Adrenal gland (tissue), 12 donors: ENCODE measurements around the gene ZBP1. TPM values are rescaled to one million over a fixed set of nuclear protein-coding genes. Genes with fewer than 3 reads are reported as not detected.

Experiments used
- DNase-seq, 7 donors: peaks; one replicate each; pipeline ENCODE4 v3.0.0-alpha.2; 2019 to 2020
- H3K27ac ChIP-seq, 5 donors: fragments of 200-600 bp; sonication (generic) in 4 of 5; 1 replicate in 3 of 5; 2 replicates in 2 of 5; pipeline versions ENCODE4 v1.5.1 to v1.8.0; 2016 to 2020; ENCODE audit warnings: mild to moderate bottlenecking in 1 of 5
- H3K27me3 ChIP-seq: fragments of 200-600 bp; 2 replicates; pipeline ENCODE4 v1.8.0; 2021
- H3K36me3 ChIP-seq, 2 donors: fragments of 200-600 bp; replicated peaks in 1 of 2; 1 replicate in 1 of 2; 2 replicates in 1 of 2; pipeline versions ENCODE4 v1.5.1 to v1.8.0; 2018 to 2022
- H3K4me1 ChIP-seq, 2 donors: fragments of 200-600 bp; replicated peaks in 1 of 2; 1 replicate in 1 of 2; 2 replicates in 1 of 2; pipeline versions ENCODE4 v1.5.1 to v1.8.0; 2018 to 2021
- H3K4me3 ChIP-seq, 4 donors: fragments of 200-600 bp; sonication (generic) in 3 of 4; one replicate each; pipeline ENCODE4 v1.5.1; 2016 to 2018
- H3K9me3 ChIP-seq, 3 donors: fragments of 200-600 bp; sonication (generic) in 1 of 3; replicated peaks in 1 of 3; 1 replicate in 2 of 3; 2 replicates in 1 of 3; pipeline versions ENCODE4 v1.5.1 to v1.8.0; 2016 to 2021
- POLR2A ChIP-seq, 2 donors: fragments of 450-650 bp; IDR thresholded peaks; one replicate each; pipeline ENCODE4 v1.6.1; 2017; ENCODE audit warnings: antibody characterized with exemption in 2 of 2, mild to moderate bottlenecking in 2 of 2, moderate library complexity in 1 of 2
- WGBS, 4 donors: extraction: QIAGEN DNeasy Blood & Tissue Kit in 2 of 4; methylation state at CpG; one replicate each; pipeline versions ENCODE4 v1.1.5 to v1.1.7; 2013 to 2017; 5-methylcytosine and 5-hydroxymethylcytosine counted together
- intact Hi-C, 2 donors: fragments of 100-400 bp; cut with DNase I; formaldehyde crosslinking; loops; one replicate each; pipeline versions ENCODE4 v1.14.1 to v1.15.0; 2022 to 2023
- polyA plus RNA-seq, 3 donors: library from polyadenylated mRNA; stranded (reverse); fragments of 200-250 nt in 2 of 3; fragments of 350-450 nt in 1 of 3; fragmentation: Illumina TruSeq in 1 of 3; extraction: RNeasy Lipid Tissue Mini Kit (QIAGEN cat#74804) in 1 of 3; gene quantifications; one replicate each; pipeline ENCODE4 v1.2.3, GENCODE V29; 2013 to 2014
- total RNA-seq, 9 donors: library from RNA; depleted of rRNA in 4 of 9; stranded (reverse); fragments of >200 nt in 4 of 9; fragments of 120-200 nt in 1 of 9; fragmentation: NEBNext Ultra II Directional in 1 of 9; extraction: Animal tissue kit (Norgen Biotek cat#: 25700) in 1 of 9; gene quantifications; one replicate each; pipeline versions ENCODE4 v1.1.0 to v1.2.4, GENCODE V29; 2013 to 2023
- TF ChIP-seq, protein P1 (sequence below), 6 experiments: fragments of 450-650 bp in 4 of 6; fragments of 200-600 bp in 2 of 6; sonication (generic) in 1 of 6; IDR thresholded peaks; 1 replicate in 5 of 6; 2 replicates in 1 of 6; pipeline versions ENCODE4 v1.5.1 to v1.8.0; 2016 to 2021; ENCODE audit warnings: antibody characterized with exemption in 6 of 6, mild to moderate bottlenecking in 2 of 6, moderate library complexity in 1 of 6
- donor health status: healthy with polysubstance abuse.
- donor health status: Bipolar disorder and iron deficiency.
- donor health status: DM: yes; HTN: yes; CAD: no.
- donor health status: DM: no; HTN: no; CAD: no.
- donor health status: DM: no; HTN: no; CAD: no.
- donor health status: DM: yes; HTN: yes; CAD: no.

ZBP1 gene
- total and polyA plus RNA-seq, 12 donors: 0.14 to 2.9 (median 0.68) TPM; not detected in 3

DNA sequence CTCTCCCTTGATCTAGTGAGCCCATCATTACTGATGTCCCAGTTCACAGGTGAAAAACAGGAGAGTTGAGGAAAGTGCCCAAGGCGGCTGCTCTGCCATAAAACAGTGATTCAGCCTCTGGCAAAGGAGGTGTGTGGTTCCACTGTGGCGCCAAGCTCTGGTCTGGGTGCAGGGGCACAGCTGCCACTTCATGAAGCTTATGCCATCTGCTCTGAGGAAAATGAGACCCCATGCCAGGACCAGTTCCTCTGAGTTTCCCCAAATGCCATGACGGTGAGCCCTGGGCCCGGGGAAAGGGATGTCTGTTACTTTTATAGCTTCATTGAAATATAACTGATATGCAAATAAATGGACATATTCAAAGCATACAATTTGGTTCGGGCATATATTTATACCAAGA, 33.7 kb upstream of the ZBP1 start:
- peak in 3 of 7 donors; percentile 4 to 49 (median 18) for DNase-seq
- no peaks in the 10 kb centered on the region for H3K27me3 ChIP-seq
- no peaks in the 10 kb centered on the region for H3K4me1 ChIP-seq
- intact Hi-C loops: loop anchor here (5.0 to 10.0 kb wide), 3 partner anchors 431 to 523 kb away; no protein-coding TSS in a partner anchor
- peaks cover 0 to 23% of the 10 kb centered on the region in 2 donors for H3K36me3 ChIP-seq
- 39 to 52% (median 46%) methylated on average over 5 of the region's 5 CpGs for WGBS, 4 donors
- H3K27ac ChIP-seq: no peak overlapping the region
- no peak overlapping the region for H3K4me3 ChIP-seq
- TF ChIP-seq POLR2A (IDR thresholded peaks at IDR 0.05): no peak
- TF ChIP-seq, protein P1, sequence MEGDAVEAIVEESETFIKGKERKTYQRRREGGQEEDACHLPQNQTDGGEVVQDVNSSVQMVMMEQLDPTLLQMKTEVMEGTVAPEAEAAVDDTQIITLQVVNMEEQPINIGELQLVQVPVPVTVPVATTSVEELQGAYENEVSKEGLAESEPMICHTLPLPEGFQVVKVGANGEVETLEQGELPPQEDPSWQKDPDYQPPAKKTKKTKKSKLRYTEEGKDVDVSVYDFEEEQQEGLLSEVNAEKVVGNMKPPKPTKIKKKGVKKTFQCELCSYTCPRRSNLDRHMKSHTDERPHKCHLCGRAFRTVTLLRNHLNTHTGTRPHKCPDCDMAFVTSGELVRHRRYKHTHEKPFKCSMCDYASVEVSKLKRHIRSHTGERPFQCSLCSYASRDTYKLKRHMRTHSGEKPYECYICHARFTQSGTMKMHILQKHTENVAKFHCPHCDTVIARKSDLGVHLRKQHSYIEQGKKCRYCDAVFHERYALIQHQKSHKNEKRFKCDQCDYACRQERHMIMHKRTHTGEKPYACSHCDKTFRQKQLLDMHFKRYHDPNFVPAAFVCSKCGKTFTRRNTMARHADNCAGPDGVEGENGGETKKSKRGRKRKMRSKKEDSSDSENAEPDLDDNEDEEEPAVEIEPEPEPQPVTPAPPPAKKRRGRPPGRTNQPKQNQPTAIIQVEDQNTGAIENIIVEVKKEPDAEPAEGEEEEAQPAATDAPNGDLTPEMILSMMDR (IDR thresholded peaks at IDR 0.05): no peak
- no peaks in the 10 kb centered on the region for H3K9me3 ChIP-seq

DNA sequence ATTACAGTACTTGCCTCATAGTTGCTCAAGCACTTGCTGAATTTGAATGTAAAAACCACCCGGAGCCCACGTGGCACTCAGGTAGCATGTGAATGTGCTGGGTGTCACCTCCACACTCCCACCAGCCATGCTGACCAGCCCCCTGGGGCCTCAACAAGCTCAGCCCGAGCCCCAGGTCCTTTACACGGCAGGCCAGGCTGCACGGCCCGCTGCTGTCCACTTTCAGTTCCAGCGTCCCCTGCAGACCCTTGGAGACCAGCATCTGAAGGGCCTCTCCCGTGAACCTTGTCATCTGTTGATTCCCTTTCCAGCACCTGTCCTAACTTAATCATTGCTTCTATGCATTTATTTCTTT, 33.3 kb upstream of the ZBP1 start:
- TF ChIP-seq, protein P1 (IDR thresholded peaks at IDR 0.05): no peak
- no peak for TF ChIP-seq POLR2A (IDR thresholded peaks at IDR 0.05)
- Histone ChIP-seq H3K36me3 (peaks cover 0 to 23% of the 10 kb centered on the region in 2 donors), H3K27ac (no peak overlapping the region), H3K4me3 (no peak overlapping the region), H3K9me3 (no peaks in the 10 kb centered on the region), H3K4me1 (no peaks in the 10 kb centered on the region), H3K27me3 (no peaks in the 10 kb centered on the region)
- peak in 2 of 7 donors; percentile 11 to 18 for DNase-seq
- 56 to 76% (median 67%) methylated on average over 4 to 8 of the region's 8 CpGs for WGBS, 4 donors
- intact Hi-C loops: loop anchor here (5.0 to 10.0 kb wide), 3 partner anchors 431 to 524 kb away; no protein-coding TSS in a partner anchor

DNA sequence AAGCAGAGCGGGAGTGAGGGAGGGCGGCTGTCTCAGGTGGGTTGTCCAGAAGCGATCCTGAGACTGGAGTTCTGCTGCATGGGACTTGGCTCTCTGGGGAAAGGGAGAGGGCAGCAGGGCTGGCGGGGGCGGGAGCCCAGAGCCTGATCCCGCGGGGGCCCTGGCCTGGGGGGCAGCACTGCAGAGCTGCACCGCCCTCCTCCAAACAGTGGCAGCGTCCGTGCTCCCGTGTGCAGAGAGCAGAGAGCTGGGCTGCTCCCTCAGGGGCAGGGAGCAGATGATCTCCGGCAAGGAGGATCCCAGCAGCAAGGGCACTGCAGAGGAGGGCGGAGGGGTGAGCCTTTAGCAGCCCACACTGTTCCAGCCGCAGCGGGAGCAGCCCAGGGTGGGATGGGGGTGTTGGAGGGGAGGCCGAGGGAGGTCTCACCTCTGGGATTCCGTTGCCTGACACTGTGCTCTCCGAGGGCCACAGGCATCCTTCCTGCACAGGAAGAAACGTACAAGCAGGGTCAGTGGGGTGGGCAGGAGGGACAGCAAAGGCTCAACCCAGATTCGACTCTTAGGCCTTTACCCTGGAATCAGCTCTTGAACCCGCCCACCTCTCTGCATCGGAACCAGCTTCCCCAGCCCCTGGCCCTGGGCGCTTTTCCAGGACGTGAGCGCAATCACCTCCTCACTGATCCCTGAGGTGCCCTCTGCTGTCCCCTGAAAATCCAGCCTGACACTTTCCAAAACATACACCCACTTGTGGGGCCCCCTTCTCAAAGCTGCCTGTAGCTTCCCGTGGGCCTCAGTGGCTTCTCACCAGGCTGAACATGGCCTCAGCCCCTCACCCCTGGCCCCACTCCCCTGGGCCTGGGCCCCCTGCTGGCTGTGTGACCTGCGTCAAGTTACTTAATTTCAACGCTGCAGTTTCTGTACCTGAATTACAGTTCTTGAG, 32.6 kb upstream of the ZBP1 start:
- 72 to 81% (median 78%) methylated on average over 18 to 28 of the region's 28 CpGs for WGBS, 4 donors
- H3K4me1 ChIP-seq: no peaks in the 10 kb centered on the region
- H3K27ac ChIP-seq: no peak overlapping the region
- H3K27me3 ChIP-seq: no peaks in the 10 kb centered on the region
- DNase-seq: peak in 3 of 7 donors; percentile 7 to 47 (median 18)
- H3K36me3 ChIP-seq: peaks cover 0 to 23% of the 10 kb centered on the region in 2 donors
- no peak overlapping the region for H3K4me3 ChIP-seq
- no peaks in the 10 kb centered on the region for H3K9me3 ChIP-seq
- TF ChIP-seq, protein P1 (IDR thresholded peaks at IDR 0.05): no peak
- no peak for TF ChIP-seq POLR2A (IDR thresholded peaks at IDR 0.05)
- intact Hi-C loops: loop anchor here (5.0 to 10.0 kb wide), 3 partner anchors 432 to 524 kb away; no protein-coding TSS in a partner anchor

DNA sequence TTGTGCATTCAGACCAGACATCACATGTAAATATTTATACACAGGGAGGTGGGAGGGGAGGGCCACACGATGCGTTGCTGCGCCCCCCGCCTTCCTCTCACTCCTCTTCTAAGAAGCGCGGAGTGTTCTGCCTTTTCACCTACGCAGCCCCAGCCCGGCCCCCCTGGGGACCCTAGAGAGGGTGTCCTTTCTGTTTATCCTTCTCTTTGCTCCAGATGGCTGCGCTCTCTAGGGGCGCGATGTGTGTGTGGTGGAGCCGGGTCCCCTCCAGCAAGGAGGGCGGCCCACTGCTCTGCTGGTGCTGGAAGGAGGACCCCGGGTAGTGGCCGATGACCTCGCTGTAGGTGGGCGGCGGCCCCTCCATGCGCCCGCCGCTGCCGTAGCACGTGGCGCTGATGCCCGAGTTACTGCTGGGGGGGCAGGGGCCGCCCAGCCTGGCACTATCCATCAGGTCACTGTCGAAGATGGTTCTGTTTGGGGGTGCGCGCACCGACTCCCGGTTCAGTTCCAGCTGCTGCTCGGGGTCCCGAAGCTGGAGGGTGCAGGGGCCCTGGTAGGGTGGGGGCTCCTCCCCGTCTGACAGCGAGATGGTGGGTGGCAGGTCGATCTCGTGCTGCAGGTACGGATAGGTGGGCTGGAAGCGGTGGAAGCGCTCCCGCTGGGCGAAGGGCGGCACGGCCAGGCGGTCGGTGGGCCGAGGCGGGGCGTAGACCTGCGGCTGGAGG, 31.8 kb upstream of the ZBP1 start:
- TF ChIP-seq POLR2A (IDR thresholded peaks at IDR 0.05): no peak
- TF ChIP-seq, protein P1 (IDR thresholded peaks at IDR 0.05): no peak
- Histone ChIP-seq H3K27ac (no peak overlapping the region), H3K27me3 (no peaks in the 10 kb centered on the region), H3K36me3 (peaks cover 0 to 19% of the 10 kb centered on the region in 2 donors), H3K4me1 (no peaks in the 10 kb centered on the region), H3K4me3 (no peak overlapping the region), H3K9me3 (no peaks in the 10 kb centered on the region)
- WGBS, 4 donors: 92 to 94% (median 93%) methylated on average over 35 to 50 of the region's 50 CpGs
- intact Hi-C loops: loop anchor here (5.0 to 10.0 kb wide), 3 partner anchors 433 to 525 kb away; no protein-coding TSS in a partner anchor
- DNase-seq: peak in 3 of 7 donors; percentile 2 to 43 (median 16)
